Measurements from ENCODE around the gene CD164L2.
"Not testable (repeated sequence)": the region's sequence is repeated elsewhere in the genome, so short reads cannot be mapped to it uniquely, and the experiment has no call there.

CD164L2 gene

DNA sequence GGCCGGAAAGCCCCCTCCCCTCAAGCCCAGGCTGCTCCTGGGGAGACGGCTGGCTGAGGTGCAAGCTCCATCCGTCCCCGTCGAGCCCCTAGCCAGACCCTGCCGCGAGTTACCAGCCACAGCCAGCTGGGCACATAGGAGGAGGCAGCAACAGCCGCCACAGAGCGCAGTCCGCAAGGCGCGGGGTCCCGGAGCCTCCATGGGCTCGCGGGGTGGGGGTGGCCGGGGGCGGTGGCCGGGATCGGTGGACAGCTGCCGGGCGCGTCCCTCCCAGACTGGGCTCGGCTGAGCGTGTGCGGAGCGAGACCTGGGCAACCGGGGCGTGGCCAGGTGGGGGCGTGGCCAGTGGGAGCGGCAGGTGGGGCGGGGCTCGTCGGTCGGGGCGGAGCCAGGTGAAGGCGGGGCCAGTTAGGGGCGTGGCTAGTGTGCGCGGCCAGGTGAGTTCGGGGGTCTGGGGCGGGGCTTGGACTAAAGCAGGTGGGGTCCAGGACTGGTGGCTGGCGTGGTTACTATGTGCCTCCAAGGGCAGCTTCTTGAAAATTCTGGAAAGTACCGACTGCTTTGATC, at the start of gene CD164L2:
Gene CD164L2, minus strand, starts transcription at position 295 of the 567 bp plus-strand sequence. Its CDS starts 94 bp downstream, at position 201.
- no peak for DNase-seq

DNA sequence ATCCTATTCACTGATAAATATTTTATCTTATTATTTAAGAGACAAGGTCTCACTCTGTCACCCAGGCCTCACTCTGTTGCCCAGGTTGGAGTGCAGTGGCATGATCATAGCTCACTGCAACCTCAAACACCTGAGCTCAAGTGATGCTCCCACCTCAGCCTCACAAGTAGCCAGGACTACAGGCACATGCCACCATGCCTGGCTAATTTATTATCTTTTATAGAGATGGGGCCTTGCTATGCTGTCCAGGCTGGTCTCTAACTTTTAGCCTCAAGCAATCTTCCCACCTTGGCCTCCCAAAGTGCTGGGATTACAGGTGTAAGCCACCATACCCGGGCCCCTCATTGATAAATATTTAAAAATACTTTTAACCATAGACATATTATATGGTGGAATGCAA, 49.6 kb upstream of the CD164L2 start:
- DNase-seq = not testable (repeated sequence)

DNA sequence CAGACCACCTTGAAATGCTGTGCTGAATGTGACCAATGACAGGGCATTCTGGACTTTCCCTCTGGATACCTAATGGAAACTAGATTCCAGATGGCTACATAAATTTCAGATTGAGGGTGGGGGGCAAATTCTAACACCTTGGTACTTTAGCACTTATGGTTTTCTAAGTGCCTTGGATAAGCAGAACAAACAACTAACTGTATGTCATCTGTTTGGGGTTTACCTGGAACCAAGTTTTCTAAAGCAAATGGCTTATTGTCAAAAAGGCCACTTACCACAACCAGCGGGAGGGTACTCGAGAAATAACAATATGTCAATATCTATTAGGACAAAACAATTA, 48.4 kb upstream of the CD164L2 start:
- no peak for DNase-seq

DNA sequence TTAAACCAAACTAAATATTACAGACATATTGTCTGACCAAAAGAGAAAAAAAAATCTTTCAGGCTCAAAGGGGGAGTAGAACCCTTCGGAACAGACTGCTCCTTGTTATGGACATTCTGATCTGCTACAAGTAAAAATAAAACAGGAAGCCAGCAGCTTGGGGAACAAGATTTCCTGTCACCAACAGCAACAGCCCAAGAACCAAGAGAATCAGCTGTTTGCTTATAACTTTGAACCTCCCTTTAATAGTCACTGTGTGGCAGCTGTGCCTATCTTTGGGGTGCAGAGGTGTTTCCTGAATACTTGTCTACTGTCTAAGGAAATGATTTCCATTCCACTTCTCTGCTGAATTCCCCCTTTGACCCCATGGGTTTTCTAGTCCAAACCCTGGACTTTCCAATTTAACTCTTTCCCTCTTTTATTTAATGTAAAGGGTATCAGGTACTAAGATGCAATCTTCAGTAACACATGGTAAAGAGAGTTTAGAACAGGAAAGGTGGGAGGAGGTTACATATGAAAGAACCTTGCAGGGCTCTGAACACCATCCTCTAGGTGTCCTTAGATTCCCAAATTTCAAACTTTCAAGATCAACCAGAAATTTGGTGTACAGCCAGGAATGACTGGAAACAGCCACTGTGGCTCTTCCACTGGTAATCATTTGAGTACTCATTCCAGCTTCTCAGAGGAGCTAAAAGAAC, 47.9 kb upstream of the CD164L2 start:
- no peak for DNase-seq

DNA sequence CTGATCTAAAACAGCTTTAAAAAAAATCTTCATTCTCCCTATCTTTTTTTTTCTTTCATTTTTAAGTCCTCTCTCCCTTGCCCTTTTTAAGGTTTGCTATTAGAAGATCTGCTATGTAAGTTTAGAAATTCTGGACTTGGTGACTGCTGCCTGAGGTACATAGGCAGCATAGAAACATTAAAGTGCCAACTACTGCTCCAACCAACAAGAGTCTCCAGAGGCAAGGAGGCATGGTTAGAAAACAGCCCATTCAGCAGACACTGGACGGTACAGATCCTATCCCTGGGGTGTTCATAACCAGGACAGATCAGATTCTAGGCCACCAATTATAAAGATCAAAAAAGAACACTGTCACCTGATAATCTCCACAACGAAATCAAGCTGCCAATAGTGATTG, 45.9 kb upstream of the CD164L2 start:
- no peak for DNase-seq

DNA sequence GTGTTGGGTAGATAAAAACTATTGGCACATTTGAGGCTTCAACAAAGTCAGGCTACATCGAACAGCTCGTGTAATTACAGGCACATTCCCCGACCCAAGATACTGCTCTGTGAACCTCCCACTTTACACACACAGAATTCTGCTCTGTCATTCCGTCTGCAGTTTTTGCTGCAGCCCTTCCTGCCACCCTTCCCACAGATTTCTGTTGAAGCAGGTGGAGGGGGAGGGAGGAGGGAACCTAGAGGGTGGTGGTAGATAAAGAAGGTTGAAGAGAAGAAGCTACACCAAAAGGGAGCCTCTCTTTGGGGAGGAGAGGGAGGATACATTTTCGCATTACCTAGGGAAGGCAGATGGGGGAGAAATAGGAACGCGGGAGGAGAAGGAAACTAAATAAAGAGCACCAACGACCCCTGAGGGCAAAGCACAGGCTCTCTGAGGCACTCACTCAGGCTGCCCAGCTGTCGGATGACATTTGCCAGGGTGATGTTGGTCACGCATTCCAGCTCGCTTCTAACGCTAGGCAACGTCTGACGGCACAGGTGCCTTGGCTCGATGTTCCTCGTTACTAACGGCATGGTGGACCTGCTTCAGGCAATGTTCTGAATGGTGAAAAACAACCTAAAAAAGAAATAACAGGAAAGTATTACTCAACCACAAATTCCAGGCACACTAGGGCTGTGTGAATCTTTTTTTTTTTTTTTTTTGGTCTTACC, 45.3 kb upstream of the CD164L2 start:
- peak; percentile 29 for DNase-seq

DNA sequence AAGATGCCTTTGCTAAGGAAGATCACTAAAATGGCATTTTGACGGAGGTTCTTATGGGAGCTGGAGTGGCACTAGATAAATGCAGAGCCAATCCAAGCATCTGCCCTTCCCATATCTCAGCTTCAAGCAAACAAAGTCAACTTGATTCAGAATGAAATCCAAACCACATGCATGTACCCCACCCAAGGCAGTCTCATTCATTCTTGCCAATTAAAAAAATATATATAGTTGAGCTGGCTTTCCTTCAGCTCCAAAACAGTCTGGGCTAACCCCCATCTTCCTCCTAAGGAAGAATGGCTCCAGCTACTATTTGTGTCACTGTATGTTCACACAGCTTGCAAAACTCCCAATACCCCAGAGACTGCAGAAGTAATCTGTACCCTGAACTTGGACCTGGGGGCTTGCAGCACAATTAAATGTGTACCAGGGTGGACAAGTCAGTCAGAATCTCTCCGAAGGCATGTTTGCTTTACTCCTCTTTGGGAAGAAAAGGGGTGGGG, 44.7 kb upstream of the CD164L2 start:
- no peak for DNase-seq

DNA sequence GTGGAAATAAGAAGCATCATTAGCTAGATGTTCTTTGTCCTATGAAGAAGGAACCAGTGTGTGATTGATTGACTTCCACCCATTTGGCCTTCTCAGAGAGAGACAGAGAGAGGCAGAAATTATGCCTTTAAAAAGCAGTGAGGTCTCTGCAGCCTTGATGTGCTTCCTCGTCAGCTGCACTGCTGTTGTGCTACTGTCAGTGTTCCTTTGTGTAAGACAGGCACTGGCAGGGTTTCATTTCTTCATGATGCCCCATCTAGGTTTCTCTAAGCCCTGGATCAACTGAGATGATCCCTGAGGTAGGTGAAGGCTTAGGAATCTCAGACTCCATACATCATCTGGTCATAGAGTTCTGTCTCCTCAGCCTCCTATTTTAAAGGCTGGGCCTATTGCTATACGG, 44.2 kb upstream of the CD164L2 start:
- DNase-seq = no peak

DNA sequence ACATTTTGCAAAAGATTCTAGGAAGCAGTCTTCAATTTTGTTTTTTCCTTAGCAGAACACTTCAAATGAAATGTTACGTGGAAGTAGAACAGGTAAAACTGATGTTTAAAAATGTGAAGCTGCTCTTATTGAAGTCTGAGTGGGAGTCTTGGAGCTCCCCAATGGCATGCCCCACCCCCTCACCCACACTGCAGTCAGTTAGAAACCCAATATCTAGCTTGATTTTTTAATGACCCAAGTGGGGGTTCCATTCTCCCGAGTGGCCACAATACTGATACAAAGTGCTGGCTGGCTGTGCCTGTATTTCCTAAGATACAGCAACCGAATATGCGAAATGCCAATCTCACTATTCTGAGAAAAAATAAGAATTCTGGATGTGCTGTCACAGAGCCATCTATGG, 40.6 kb upstream of the CD164L2 start:
- no peak for DNase-seq

DNA sequence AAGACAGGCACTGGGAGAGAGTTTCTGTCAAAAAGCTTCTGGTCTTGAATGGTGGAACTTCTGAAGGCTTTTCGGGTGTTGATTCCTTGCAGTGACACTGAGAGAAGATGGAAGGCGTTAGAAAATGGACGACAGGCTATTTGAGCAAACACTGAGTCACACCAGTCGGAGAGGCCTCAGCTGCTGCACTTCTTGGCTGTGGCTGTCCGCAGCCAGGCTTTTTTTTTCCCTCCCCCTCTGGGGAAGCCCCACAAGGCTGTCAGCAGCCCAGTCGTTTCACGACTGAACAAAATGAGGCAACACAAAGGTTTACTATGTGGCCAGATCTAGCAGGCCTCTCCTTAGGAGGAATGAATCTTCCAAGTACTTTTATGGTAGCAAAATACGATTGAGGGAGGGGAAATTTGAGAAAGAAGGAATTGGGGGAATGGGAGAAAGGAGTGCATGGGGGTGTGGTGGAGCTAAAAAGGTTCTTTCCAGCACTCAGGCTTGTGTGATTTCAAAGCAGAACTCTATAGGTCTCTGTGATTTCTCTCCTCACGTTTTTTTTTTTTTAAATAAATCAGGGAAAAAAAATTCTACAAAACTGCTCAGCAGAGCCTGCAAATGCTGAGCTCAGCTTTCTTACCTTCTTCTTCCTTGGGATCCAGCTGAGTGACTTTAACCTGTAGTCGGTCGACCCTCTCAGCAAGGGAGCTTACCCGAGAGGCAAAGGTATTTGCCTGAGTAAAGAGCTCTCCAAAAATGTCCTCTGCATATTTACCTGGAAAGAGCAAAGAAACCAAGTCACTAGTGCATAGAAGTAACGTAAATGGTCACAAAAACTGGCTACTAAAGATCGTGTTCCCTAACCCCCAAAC, 35.4 kb upstream of the CD164L2 start:
- DNase-seq = peak; percentile 33

DNA sequence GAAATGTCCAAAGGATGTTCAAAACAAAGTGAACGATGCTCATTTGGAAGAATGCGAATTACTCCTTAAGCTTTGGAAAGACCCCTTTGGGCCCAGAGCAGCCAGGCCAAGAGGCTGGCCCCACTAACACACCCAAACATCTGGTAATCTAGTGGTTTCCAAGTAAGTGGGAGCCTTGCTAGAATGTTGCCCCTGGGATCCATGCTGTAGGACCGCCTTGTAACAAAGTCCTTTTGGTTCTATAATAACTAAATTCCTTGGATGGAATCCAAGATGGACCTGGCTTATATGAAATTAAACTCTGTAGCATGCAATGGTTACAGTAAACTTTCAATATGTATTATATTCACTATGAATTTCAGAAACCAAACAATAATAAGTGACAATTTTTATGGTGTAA, 34.6 kb upstream of the CD164L2 start:
- DNase-seq = no peak

DNA sequence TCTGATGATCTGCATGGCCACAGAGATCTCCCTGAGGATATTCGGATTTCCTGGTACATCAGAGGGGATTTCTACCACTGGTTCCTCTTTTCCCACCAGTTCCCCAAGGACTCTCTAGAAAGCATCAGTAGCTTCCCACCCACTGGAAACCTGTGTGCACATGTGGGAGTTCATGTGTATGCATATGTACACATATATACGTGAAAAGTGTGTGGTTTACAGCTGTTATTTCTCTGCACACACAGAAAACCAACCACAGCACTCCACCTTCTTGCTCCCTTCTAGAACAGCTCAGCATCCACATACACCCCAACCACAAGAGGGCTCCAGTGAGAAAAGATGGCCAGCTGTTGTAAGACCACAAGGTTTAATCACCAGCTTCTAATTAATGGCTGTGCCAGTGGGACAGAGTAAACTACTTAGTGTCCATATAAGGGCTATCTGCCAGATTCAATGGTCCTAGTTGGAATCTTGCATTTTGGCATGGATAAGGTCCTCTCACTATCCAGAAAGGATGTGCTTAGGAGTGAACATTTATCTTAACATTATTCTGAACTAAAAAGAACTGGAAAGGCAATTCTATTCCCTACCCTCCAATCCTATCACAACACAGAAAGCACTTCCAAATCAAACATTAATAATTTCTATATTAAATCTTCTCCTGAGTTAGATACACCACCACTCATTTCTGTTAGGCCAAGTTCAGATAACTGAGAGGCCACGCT, 33.4 kb upstream of the CD164L2 start:
- peak; percentile 53 for DNase-seq

DNA sequence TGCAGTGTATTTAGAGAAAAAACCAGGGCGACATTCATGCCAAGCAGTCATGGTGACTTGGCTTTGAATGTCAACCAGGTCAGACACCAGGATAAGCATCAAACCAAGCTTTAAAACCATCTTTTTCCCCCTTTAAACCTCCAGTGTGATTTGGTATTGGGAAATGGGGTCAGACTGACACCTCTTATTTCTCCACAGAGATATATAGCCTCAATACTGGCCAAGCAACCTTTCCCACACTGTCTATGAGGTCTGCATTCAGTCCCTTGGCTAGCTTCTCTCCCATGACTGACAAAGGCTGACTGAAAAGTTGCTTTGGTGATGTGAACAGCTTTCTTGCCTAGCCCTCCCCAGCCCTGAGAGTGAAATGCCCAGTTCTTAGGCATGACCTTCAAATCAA, 31.0 kb upstream of the CD164L2 start:
- DNase-seq = no peak

DNA sequence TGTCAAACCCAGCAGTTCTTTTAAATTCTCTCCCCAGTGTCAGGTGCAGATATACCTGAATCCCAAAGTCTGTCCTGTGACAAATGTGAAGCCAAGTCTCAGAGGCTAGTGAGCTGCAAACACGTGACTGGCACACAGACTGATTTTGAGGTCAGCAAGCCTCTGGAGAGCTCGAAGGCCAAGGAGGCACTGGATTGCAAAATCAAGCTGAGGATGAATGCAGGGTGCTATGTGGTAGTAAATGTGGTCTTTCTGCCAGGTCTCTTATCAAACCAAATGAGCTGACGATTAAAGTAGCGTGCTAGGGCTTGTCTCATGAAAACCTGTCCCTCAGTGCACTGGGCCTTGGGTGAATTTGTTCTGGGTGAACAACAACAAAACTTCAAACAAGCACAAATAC, 29.9 kb upstream of the CD164L2 start:
- no peak for DNase-seq

DNA sequence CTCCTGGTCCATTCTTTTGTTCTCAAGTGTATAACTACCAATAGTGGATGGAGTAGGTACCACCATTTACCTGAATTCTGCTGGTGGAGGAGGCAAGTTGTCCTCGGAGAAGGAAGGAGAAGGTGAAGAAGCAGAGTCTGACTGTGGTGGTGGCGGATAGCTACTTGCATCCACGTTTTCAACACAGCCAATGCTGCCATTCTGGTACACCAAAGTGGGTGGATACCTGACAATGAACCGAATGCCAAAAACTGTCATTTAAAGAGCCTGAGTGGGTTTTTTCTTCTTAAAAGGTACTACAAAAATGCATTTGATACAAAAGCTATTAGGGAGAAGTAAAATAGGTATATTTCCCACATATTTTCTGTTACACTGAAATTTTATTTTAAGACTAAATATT, 29.4 kb upstream of the CD164L2 start:
- no peak for DNase-seq

DNA sequence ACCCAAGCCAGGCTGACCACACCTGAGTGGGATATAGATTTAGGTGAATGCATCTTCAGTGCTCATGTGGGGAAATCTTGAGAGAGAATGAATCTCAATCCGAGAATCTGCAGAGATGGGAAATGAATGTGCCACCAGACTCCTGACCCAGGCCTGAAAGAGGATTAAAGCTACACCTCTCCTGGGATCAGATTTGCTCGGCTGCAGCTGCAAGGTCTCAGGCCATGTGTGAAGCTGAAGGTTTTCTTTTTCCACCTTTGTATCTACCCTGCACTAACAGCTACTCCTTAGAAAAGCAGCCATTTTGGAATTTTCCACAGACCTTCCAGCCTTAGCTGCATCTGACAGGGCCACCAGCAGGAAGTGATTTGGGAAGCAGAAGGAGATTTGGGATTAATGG, 27.6 kb upstream of the CD164L2 start:
- DNase-seq = no peak

DNA sequence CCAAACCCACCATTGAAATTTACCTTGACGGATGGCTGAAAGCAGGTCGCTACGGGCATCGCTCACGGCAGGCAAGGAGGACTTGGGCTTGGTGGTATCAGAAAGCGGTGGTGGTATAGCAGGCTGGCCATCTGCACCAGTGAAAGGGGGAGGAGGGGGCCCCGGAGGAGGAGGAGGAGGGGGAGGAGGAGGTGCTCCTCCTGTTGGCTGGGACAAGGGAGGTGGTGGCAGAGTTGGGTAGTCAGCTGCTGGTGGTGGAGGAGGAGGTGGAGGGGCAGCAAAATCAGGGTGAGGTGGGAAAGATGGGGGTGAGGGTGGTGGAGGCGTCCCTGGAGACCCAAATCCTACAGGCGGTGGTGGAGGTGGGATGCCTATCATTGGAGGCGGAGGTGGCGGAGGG, 26.5 kb upstream of the CD164L2 start:
- DNase-seq = no peak

DNA sequence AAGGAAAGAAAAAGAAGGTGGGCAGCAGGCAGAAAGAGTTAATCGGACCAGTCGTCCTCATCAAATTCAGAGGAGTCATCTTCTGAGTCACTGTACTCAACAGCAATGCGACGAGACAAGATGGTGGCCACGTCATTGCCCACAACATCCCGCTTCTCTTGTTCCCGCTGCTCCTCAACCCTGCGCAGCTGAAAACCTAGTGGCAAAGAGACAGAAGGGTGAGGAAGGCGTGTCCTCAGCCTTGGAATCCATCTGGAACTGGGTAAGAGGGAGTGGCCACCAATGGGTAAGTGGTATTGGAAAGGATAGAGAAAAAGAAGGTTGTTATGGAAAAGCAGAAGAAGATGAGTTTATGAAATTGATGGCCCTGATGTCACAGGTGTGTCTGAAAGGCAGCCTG, 25.0 kb upstream of the CD164L2 start:
- DNase-seq = no peak

DNA sequence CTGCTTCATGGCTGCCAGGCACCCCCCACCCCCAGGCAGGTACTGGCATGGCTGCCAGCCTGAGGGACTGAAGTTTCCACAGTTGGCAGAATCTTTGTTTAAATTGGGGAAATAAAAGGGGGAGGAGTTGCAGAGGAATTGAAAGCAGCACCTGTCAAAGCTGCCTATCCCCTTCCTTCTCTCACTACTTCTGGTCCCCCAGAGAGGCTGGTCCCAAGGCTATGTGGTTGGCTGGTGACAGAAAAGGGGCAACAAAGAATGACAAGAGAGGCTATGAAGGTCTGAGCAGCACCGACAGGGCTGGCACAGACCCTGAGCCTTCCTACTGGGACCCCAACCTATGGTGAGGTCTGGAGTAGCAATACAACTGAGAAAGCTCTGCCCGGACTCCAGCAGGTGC, 23.7 kb upstream of the CD164L2 start:
- DNase-seq = not testable (repeated sequence)

DNA sequence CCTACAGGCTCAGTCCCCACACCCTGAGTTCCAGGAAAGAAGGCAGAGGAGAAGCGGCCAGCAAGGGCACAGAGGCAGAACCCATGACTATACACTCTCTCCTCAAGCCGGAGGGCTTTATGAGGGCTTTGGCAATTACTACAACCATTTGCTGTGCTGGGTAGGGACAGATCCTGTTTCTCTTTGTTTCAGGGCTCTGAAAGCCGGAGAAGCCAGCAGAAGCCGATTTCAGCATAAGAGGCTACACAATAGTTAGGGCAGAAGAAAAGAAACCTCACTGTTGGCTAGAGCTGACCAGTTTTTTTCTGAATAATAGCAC, 23.2 kb upstream of the CD164L2 start:
- no peak for DNase-seq

DNA sequence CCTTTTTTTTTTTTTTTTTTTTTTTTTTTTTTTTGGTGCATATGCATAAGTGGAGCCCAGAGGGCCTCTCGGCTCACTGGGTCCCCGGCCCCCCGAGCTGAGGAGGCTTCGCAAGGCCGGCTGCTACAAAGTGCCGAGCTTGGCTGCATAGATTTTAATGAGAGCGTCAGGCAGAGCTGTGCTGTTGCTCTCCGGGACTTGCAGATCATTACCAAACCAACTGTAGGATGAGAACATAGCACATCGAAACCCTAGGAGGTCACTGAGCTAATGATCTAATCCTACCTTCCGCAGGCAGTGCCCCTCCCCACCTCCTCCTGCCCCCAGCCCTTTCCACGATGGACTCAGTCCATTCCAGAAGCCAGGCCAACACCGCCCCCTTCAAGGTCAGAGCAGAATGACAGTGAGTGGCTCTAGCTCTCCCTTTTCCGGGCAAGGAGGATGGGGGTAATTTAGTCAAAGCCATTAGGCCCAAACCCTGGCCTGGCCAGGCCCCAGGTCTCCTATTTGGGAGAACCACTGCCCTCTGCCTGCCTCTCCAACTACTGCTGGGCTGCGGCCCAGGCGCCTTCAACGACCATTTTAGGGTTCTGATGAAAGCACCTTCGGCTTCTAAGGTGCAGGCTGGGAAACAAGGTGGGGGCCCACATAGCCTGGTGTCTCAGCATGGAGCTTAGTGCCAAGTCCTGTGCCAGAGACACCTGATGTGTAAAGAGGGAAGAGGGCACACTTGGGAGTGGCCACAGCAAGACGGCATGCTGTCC, 22.6 kb upstream of the CD164L2 start:
- DNase-seq = not testable (repeated sequence)

DNA sequence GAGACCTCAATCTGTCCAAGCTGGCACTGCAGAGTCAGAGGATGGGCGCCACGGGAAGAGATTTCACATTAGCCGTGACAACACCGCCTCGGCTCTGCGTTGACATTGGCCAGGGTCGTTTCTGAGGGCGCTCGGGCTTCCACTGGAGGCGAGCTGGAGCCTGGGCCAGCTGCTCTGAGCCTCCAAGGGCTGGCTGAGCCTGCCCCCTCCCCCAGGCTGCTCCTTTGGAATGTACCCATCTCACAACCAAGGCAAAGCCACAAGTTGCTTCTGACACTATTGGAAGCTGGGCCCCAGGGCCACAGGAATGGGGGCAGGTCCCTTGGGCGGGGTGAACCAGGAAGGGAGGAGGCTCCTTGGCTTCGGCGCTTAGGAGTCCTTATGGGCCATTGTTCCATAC, 21.9 kb upstream of the CD164L2 start:
- DNase-seq = no peak

All from NCI-H446 treated with DMSO at 0.1 percent for 48 hours (cell line).